Muscle of arm (tissue), 12 donors: ENCODE results near the gene CINP. TPM values are rescaled to one million over a fixed set of nuclear protein-coding genes. Genes with fewer than 3 reads are reported as not detected.
"Not testable (repeated sequence)": the region's sequence is repeated elsewhere in the genome, so short reads cannot be mapped to it uniquely, and the experiment has no call there.

Source experiments
- DNase-seq: peaks from one replicate; pipeline ENCODE4 v3.0.0-alpha.2; 2013
- polyA plus RNA-seq, 12 donors: library from polyadenylated mRNA; unstranded; fragments of 120-200 nt; gene quantifications; one replicate each; pipeline ENCODE4 v1.2.1, GENCODE V29; 2013; ENCODE audit not compliant: insufficient read length in 12 of 12

The CINP gene
- polyA plus RNA-seq, 12 donors: 26.6 to 57.1 (median 31.5) TPM; not detected in 1

DNA sequence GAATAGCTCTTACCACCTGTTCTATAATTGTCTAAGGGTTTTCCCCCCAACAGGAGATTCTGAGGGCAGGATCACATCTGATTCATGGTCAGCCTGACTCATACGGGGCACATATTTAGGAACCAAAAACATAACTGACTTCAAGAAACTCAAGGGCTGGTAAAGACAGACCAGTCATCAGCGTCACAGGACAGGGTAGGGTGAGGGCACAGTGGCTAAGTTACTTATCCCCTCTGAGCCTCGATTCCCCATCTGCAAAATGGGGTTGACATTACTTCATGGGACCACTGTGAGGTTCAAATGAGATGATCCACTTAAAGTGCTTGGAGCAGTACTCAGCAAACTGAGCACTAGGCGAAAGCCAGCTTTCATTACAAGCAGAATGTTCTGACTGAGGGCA, 606 bp downstream of the CINP start:
- no peak for DNase-seq

DNA sequence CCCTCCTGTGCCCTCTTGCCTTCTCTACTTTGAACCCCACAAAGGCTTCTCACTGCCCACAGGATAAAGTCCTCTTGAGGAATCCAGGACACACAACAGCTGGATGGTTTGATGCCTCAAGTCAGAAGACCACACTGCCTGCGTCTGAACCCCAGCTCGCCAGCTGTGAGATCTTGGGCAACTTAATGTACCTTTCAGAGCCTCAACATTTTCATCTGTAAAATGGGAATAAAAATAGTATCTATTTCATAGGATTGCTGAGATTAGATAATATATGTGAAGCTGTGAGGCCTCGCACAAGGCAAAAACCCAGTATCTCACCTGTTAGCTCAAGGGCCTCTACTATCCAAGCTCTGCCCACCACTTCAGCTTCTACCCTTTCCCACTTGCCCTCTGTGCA, 2.3 kb downstream of the CINP start:
- no peak for DNase-seq

DNA sequence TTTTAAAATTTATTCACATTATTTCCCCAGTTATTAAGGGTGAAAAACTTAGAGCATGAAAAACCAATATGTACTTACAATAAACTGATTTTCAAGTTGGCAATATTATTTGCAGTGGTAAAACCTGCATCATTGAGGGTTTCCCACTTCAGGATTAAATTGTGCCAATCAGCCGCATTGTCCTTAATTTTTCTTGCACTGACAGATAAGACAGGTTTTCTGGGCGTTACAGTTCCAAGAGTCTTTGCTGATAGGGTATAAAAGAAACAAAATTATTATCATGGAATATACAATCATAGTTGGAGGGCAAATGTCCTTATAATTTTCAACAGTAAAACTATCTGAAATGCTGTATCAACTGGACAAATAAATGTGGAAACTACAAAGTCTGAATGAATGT, 3.3 kb downstream of the CINP start:
- no peak for DNase-seq

DNA sequence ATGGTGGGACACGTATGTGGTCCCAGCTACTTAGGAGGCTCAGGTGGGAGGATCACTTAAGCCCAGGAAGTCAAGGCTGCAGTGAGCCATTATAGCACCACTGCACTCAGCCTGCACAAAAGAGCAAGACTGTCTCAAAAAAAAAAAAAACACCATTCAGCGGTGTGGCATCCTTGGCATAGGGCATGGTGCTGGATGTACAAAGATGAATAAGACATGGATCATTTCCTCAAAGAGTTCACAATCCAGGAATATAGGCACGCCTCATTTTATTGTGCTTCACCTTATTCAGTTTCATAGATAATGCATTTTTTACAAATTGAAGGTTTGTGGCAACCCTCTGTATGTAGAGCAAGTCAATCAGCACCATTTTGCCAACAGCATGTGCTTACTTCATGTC, 6.4 kb downstream of the CINP start:
- DNase-seq: no peak

DNA sequence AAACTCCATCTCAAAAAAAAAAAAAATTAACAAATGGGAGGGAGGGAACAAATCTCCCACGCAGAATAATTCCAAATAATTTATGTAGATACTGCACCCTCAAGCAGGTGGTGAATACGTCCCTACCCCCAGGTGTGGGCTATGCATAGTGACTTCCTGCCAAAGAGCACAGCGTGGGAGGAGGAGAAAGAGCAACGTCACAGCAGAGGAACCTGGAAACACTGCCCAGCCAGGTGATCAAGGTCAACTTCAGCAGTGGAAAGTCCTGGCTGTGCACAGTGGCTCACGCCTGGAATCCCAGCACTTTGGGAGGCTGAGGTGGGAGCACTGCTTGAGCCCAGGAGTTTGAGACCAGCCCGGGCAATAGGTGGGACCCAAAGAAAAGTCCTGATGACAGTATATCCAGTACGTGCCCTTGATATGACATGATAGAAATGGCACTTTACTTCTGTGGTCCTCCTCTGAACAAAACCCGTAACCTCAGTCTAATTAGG, 9.5 kb downstream of the CINP start:
- DNase-seq: no peak

DNA sequence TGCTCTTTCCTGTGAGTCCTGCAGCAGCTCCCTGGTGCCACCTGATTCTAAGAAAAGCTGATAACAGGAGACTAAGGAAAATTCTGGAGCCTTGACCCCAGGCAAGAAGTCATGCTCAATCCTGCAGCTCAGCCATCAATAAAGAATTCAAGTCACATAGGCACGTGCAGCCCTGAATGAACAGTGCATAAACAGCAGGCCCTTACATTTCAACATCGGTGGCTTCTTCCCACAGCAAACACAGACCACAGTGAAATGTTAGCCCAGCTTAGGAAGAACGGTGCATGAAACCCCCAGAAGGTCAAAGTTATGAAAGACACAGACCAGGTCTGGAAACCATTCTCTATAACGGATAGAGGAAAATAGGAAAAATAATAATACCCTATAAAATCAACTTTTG, 10.5 kb downstream of the CINP start:
- no peak for DNase-seq

DNA sequence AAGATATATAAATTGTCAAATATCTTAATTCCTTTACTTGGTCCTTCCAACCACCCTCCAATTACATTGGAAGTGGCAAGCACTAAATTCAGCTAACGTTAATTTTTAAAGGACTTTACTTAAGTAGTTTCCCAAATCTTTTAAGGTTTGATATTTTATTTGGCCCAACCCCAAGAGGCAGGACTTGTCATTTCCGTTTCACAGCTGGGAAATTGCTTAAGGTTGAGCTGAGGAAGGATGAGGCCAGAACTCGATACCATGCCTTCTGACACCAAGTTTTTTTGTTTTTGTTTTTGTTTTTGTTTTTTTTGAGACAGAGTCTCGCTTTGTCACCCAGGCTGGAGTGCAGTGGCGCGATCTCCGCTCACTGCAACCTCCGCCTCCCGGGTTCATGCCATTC, 11.1 kb downstream of the CINP start:
- DNase-seq: not testable (repeated sequence)

DNA sequence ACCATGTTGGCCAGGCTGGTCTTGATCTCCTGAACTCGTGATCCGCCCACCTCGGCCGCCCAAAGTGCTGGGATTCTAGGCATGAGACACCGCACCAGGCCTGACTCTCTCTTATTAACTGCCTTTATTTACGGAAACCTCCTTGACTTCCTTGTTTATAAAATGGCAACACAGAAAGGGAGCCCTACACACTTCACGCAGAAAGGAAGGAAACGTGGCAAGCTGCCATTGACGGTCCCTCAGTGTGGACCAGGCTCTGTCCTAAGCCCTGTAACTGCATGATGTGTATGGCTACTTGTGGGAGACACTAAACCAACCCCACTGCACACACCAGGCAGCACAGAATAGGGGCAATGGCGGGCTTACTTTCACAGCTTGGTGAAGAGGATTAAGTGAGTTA, 11.7 kb downstream of the CINP start:
- DNase-seq: no peak

DNA sequence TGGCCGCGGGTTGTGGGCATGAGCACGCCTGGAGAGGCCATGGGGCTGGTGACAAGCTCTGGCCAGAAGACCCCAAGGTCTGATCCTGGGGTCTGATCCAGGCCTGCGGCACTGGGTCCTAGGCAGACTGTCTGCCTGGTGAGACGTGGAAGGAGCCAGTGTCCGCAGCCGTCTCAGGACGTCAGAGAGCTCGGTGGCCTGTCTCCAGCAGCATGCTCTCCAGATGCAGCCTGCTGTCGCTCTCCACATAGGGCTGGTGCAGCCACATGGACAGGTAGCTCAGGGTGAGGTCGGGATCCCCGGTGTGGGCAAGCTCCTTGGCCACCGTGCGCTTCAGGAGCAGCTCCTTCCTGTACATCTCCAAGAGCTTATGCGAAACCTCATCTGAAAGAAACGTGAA, 14.3 kb downstream of the CINP start:
- DNase-seq: no peak

DNA sequence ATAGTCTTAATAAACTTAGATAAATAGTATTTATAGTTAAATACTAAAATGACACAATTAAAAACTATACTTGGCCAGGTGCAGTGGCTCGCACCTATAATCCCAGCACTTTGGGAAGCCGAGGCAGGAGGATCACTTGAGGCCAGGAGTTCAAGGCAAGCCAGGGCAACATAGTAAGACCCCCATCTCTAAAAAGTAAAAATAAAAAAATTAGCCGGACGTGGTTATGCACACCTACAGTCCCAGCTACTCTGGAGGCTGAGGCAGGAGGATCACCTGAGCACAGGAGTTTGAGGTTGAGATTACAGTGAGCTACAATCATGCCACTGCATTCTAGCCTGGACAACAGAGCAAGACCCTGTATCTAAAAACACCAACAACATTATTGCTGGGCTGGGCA, 16.0 kb downstream of the CINP start:
- DNase-seq: no peak

DNA sequence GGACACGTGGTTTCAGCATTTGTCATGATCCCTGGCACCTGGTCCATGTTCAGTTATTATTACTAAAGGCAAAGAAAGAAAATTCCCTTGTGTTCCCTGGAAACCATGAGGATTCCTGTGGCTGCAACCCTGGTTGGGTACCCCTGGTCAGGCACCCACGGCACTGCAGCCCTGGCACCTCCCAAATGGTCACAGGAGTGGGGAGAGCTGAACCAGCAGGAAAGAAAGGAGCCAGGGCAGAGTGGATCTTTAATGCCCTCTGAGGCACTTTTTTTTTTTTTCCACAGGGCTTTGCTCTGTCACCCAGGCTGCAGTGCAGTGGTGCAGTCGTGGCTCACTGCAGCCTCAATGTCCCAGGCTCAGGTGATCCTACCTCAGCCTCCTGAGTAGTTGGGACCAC, 17.5 kb downstream of the CINP start:
- no peak for DNase-seq

DNA sequence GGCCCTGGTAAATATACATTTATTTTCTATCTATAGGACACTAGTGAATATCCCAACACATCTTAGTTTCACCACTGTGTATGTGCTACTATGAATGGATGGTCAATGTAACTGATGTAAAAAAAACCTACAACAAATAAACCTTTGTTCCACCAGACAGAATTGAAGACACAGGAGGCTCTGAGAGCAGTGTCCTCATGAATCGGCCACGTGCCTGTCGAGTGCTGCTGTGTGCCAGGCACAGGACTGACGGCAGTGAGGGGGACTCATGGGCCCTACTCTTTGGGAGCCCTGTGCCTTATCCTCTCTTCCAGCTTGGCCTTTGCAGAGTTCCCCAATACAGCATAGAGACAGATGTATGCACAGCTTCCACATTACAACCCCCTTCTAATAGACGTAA, 18.2 kb downstream of the CINP start:
- DNase-seq: no peak

DNA sequence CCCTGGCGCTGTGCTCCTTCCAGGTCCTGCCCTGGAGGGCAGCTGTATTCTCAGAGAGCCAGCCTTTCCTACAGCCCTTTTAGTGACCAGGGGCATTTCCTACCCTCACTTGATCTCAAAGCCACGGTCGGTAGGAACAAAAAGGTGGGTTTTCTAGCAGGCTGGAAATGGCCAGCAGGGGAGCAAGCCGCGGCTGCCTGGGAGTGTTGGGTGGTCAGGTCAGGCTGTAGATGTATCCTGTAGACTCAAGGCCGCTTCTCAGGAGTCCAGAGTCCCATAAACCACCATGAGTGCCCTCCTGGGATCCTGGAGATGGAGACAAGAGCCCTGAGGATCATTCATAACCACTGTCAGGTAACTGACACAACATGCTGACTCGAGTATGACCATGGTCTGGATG, 18.6 kb downstream of the CINP start:
- no peak for DNase-seq

DNA sequence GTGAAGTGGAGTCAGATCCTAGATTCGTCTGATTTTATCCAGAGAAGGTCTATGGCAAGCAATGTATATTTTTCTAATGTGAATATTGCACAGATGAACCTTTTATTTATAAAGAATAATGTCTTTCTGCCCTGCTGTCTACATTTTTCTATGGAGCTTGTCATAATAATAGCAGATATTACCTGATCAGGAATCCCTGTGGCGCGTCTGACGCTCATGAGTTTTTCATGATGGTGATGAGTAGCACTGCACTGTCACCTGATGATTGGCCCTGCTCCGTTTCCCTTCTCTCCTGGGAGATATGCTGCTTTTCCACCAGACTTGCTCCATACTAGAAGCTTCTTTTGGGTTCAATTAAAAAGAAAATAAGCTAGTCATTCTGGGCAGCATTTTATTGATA, 20.5 kb downstream of the CINP start:
- no peak for DNase-seq

DNA sequence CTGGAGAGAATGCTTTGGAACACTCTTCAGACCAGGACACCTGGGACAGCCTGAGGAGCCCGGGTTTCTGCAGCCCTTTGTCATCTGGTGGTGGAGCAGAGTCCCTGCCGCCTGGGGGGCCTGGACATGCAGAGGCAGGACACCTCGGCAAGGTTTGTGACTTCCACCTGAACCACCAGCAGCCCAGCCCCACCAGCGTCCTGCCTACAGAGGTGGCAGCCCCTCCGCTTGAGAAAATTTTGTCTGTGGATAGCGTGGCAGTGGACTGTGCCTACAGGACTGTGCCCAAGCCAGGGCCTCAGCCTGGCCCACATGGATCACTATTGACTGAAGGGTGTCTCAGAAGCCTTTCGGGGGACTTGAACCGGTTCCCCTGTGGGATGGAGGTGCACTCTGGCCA, 21.1 kb downstream of the CINP start:
- no peak for DNase-seq

DNA sequence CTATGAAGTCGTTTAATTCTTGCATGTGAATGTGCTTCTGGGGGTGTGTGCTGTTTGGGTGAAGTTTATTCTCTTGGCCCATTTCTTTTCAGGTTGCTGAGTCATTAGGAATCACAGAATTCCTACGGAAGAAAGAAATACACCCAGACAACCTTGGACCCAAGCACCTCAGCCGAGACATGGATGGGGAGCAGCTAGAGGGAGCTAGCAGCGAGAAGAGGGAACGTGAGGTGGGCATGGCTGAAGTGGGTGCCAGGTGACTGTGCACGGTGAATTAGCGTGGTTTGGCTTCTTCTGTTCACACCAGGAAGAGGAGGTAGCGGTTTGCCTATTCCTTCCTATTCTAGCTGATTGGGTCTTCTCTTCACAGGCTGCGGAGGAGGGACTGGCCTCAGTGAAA, 24.0 kb downstream of the CINP start:
- no peak for DNase-seq

DNA sequence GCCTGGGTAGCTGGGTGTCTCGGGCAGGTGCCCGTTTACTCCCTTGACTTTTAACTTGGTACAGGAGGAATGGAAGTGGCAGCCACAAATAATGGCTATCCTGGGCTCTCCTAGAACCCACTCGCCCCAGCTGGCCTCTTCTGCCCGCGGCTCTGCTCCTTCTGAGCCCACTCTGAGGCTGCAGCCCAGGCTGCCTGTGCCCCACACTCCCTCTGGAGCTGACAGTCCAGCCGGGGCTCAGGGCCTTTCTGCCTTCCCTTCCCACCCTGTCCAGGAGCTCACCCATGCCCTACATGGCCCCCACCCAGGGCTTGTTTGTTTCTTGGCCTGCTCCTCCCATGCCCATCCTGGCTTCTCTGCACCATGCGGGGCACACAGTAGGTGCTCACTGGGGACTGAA, 27.5 kb downstream of the CINP start:
- DNase-seq: no peak

DNA sequence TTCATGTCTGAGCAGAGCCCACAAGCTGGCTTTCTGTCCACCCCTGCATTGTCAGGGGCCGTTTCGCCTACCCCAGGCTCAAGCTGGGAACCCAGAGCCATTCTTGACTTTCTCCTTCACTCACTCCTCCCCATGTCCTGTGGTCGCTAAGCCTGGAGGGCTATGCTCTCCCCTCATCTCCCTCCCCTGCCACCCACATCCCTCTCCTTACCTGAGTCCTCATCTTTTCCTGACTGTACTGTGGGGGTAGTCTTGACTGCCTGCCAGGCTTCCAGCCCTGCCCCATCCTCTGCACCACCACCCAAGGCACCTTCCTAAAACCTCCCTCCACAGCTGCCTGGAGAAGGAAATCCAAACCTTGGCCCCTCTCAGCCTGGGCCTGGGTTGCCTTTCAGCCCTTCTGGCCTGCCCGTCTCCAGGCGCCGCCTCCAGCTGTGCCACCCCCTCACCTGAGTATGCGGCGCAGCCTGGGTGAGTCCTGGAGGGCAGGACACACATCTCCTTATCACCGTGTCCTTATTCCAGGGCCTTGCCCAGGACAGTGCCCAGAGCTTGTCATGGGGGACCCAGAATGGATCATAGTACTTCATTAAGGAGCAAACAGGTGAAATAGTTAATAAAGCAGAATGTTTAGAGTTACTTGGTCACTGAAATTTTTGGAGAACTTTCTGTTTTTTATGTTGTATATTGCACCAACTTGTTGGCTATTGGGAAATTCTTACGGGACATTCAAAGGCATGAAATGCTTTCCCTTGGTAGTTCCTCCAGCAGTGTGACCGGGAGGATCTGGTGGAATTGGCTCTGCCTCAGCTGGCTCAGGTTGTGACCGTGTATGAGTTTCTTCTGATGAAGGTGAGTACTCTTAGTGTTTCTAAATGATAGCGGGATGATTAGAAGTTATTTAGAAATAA, 28.6 kb downstream of the CINP start:
- DNase-seq: no peak

DNA sequence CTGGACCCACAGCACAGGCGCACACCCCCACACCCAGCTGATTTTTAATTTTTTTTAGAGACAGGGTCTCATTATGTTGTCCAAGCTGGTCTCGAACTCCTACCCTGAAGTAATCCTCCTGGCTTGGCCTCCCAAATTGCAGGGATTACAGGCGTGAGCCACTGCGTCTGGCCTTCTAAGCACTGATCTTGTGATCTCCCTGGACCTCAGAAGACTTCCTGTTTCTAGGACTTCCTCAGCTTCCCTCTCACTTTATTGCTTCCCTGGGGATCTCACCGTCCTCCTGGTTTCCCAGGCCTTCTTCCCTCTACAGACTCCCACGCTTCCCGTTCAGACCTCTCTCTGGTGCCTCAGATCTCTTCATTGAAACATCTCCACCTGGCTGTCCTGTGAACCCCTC, 29.3 kb downstream of the CINP start:
- DNase-seq: no peak

DNA sequence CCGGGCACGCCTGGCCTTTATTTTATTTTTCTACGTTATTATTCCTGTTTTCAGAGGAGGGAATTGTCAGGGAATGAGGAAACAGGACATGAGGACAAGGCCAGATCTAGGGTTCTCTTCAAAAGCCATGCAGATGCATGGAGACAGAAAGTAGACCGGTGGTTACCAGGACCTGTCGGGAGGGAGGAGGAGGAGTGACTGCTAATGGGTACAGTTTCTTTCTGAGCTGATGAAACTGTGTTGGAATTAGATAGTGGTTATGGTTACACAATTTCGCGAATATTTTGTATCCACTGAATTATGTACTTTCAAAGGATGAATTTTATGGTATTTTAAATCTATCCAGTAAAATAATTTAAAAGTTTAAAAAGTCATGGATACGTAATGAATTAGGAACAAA, 31.9 kb downstream of the CINP start:
- no peak for DNase-seq

DNA sequence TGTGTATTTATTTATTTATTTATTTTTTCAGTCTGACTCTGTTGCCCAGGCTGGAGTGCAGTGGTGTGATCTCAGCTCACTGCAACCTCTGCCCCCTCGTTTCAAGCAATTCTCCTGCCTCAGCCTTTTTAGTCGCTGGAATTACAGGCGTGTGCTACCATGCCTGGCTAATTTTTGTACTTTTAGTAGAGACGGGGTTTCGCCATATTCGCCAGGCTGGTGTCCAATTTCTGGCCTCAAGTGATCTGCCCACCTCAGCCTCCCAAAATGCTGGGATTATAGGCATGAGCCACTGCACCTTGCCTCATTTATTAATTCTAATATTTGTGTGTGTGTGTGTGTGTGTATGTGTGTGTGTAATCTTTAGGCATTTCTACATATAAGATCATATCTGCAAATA, 33.3 kb downstream of the CINP start:
- not testable (repeated sequence) for DNase-seq

DNA sequence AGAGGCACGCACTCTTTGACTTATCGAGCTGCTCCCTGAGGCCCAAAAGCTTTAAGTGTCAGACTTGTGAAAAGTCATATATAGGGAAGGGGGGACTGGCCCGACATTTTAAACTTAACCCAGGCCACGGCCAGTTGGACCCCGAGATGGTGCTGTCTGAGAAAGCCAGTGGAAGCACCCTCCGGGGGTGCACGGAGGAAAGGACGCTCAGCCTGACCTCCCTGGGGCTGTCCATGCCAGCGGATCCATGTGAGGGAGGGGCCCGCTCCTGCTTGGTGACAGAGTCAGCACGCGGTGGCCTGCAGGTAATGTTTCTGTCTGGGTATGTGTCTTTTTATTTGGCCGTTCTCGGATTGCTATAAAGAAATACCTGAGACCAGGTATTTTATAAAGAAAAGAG, 36.1 kb downstream of the CINP start:
- no peak for DNase-seq

DNA sequence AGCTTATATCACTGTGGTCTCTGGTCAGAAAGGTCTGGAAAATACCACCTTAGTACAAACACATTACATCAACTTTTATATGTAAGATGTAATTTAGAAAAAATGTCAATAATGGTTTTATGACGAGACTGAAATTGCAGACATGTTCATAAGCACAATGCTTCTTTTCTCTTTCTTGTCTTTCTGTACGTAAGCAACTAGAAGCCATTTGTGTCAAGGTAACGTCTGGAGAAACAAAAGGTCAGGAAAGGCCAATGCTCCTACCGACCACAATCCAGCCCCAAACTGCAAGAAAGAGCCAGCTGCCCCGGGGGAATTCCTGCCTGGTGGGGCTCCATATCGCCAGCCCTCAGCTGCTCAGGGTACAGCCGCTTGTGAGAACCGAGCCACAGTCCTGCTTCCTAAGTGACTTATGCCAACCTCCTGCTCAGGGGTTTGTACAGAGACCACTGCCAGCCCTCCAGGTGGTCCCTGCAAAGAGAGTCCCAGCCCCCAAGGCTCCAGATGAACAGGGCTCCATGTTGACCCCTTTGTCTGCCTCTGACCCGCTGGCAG, 36.8 kb downstream of the CINP start:
- DNase-seq: no peak

DNA sequence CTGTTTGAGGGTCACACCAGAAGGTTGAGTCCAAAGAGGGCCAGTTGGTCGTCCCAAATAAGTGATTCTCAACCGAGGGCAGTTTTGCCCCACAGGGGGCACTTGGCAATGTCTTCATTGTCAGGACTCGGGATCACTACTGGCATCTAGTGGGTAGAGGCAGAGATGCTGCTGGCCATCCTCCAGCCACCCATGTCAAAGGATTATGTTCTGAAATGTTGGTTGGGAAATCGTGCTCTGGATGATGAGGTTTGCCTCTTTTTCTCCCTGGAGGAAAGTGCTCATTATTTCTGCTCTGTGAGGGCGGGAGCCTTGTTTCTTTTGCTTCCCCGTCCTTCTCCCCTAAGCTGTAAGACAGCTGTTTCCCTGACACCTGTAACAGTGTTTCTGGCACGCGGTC, 39.6 kb downstream of the CINP start:
- DNase-seq: no peak
